ENCODE measurements around the gene CCNY.

DNA sequence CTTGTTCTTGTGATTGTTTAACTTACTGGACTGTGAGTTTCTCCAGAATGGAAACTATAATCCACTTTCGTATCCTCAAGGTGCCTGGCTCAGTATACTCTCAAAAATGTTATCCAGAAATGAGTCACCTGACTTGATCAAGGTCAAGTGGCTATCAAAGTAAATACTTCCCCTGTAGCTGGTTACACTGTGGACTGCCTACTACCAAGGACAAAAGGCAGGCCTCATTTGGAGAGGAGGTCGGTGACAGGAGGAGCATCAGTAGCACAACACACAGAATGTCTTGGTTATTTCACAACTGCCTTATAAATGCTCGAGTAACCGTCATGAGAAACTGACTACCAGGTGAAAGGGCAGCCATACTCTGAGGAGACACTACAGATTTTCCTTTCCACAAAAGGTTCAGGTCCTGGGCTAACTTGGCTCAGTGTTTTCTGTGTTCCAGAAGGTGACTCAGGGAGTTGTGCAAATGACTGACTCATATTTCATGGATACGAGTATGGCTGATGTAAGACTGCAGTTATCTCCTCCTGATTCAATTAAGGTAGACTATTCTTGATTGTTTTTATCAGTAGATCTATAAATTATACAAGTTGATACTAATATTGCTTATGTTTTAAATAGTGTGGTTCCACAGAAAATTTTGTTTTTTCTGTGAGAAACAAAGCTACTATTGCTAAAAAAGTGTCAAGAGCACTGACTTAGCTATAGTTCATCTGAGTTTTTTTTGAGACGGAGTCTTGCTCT, 4.2 kb upstream of the CCNY start:
- TF ChIP-seq EZH2phosphoT487 (IDR thresholded peaks at IDR 0.05; ENCODE audit: borderline replicate concordance) = no peak
- TF ChIP-seq, protein P1, sequence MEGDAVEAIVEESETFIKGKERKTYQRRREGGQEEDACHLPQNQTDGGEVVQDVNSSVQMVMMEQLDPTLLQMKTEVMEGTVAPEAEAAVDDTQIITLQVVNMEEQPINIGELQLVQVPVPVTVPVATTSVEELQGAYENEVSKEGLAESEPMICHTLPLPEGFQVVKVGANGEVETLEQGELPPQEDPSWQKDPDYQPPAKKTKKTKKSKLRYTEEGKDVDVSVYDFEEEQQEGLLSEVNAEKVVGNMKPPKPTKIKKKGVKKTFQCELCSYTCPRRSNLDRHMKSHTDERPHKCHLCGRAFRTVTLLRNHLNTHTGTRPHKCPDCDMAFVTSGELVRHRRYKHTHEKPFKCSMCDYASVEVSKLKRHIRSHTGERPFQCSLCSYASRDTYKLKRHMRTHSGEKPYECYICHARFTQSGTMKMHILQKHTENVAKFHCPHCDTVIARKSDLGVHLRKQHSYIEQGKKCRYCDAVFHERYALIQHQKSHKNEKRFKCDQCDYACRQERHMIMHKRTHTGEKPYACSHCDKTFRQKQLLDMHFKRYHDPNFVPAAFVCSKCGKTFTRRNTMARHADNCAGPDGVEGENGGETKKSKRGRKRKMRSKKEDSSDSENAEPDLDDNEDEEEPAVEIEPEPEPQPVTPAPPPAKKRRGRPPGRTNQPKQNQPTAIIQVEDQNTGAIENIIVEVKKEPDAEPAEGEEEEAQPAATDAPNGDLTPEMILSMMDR (conservative IDR thresholded peaks at IDR 0.05; ENCODE audit: low read length) = no peak

Data from Loucy (cell line).